Activated CD4-positive, alpha-beta T cell treated with anti-CD3 and anti-CD28 coated beads, Interleukin-2, amount 10 ng/mL, durations not matched to agents 24 days and 14 days (primary cell): Measurements from ENCODE around the gene TRIM39. TPM values are rescaled to one million over a fixed set of nuclear protein-coding genes. Genes with fewer than 3 reads are reported as not detected.

Experiments
- DNase-seq: peaks from one replicate; pipeline ENCODE4 v3.0.0; 2022
- H3K27ac Mint-ChIP-seq: one replicate; pipeline ENCODE4 v1.8.0; 2022; ENCODE audit warnings: mild to moderate bottlenecking, mixed read lengths
- H3K27me3 Mint-ChIP-seq: one replicate; pipeline ENCODE4 v1.8.0; 2022; ENCODE audit warnings: mixed read lengths
- H3K36me3 Mint-ChIP-seq: one replicate; pipeline ENCODE4 v1.8.0; 2022; ENCODE audit warnings: low read depth, mild to moderate bottlenecking, mixed read lengths
- H3K4me1 Mint-ChIP-seq: one replicate; pipeline ENCODE4 v1.8.0; 2021; ENCODE audit warnings: mixed read lengths
- H3K4me3 Mint-ChIP-seq: one replicate; pipeline ENCODE4 v1.8.0; 2022; ENCODE audit warnings: mild to moderate bottlenecking, moderate library complexity, mixed read lengths
- H3K9me3 Mint-ChIP-seq: one replicate; pipeline ENCODE4 v1.8.0; 2021; ENCODE audit warnings: mixed read lengths
- intact Hi-C: fragments of 100-400 bp; cut with micrococcal nuclease; formaldehyde crosslinking; loops from one replicate; pipeline ENCODE4 v1.15.1; 2023
- total RNA-seq: library from RNA; stranded (reverse); gene quantifications from 2 replicates; pipeline ENCODE4 v1.2.3, GENCODE V29; 2022

TRIM39 gene
- total RNA-seq, 1 donor from 2014 or later: 13.7 TPM

DNA sequence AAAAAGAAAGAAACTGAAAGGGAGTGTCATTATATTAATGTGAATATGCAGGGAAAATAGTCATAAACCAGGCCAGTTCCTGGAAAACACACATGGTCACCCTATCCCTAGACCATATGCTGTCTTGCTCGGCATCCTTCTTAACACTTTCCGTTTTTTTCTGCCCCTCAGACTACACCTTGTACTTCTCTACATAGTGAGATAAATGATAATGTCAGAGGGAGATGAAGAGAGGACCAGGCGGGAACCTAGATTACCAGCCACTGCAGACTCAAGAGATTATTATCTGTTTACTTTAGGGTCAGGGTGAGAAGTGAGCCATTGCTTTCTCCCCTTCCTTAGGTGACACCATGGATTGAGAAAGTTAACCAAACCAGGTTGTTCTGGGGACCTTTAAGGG is 14.5 kb downstream of the TRIM39 start:
- Mint-ChIP-seq H3K36me3 (peaks cover 55% of the 10 kb centered on the region), H3K4me1 (peaks cover 19% of the 10 kb centered on the region)
- intact Hi-C loops: no loop called here

DNA sequence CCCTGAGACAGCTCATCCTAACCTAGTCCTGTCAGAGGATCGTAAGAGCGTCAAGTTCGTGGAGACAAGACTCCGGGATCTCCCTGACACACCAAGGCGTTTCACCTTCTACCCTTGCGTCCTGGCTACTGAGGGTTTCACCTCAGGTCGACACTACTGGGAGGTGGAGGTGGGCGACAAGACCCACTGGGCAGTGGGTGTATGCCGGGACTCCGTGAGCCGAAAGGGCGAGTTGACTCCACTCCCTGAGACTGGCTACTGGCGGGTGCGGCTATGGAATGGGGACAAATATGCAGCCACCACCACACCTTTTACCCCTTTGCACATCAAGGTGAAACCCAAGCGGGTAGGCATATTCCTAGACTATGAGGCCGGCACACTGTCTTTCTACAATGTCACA is 15.0 kb downstream of the TRIM39 start:
- H3K27ac Mint-ChIP-seq: no peak overlapping the region
- H3K4me1 Mint-ChIP-seq: peaks cover 19% of the 10 kb centered on the region
- H3K9me3 Mint-ChIP-seq: no peaks in the 10 kb centered on the region
- no peak overlapping the region for H3K4me3 Mint-ChIP-seq
- H3K27me3 Mint-ChIP-seq: no peaks in the 10 kb centered on the region
- no peak for DNase-seq
- H3K36me3 Mint-ChIP-seq: peaks cover 54% of the 10 kb centered on the region
- intact Hi-C loops: no loop called here

More for the DNA sequence above, 14.5 kb downstream of the TRIM39 start:
- DNase-seq: no peak
- Mint-ChIP-seq H3K27ac (no peak overlapping the region), H3K9me3 (no peaks in the 10 kb centered on the region), H3K4me3 (no peak overlapping the region), H3K27me3 (no peaks in the 10 kb centered on the region)

DNA sequence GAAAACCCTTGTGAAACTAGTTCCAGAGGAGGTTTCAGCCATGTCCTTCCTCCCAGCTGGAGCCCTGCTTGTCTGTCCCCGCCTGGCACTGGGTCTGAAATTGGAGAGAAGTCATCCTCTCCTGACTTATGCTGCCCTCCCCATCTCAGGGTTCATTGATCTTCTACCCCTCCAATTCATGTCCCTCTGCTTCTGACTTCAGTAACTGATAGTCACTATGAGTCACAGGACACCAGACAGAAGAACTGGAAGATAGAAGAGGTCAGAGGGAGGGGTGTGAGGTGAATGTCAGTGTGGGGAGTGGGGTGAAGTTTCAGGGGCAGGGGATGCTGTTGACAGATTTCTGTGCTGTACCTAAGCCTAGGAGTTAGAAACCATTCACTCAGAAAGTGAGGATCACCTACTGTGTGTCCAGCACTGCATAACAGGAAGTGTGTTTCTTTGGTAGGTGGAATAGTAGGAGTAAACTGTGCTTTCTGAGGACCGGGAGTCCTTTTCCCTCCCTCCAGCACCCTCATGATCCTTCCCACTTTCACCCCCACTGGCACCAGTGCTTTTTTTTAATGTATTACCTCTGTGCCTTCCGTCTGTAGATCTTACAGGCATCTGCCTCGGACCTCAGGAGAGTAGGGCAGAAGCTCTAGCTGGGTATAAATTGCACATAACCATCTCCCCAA is 17.6 kb downstream of the TRIM39 start:
- peaks cover 48% of the 10 kb centered on the region for H3K36me3 Mint-ChIP-seq
- H3K4me1 Mint-ChIP-seq: peaks cover 21% of the 10 kb centered on the region
- intact Hi-C loops: no loop called here
- DNase-seq: no peak
- no peaks in the 10 kb centered on the region for H3K27me3 Mint-ChIP-seq
- H3K27ac Mint-ChIP-seq: no peak overlapping the region
- no peaks in the 10 kb centered on the region for H3K9me3 Mint-ChIP-seq
- H3K4me3 Mint-ChIP-seq: peak overlapping the region; percentile 90

GRCh38 chr6:30344868-30345671 is 18.3 kb downstream of the TRIM39 start, which contains the start of gene RPP21:
RPP21 (plus strand) TSS chr6:30345156; CDS start chr6:30345172, 16 bp downstream.
- Mint-ChIP-seq H3K27me3 (peaks cover 5% of the 10 kb centered on the region), H3K36me3 (peaks cover 42% of the 10 kb centered on the region), H3K4me3 (peak within 1 kb of the TSS; percentile 90), H3K4me1 (peaks cover 17% of the 10 kb centered on the region), H3K27ac (peak within 1 kb of the TSS; percentile 89), H3K9me3 (no peaks in the 10 kb centered on the region)
- DNase-seq: peak; percentile 97
- intact Hi-C loops: loop anchor here (1.0 to 5.0 kb wide), 2 partner anchors 19 to 133 kb away; partner anchors contain the start of genes TRIM26 and TRIM39

GRCh38 chr6:30345852-30346251 is 19.1 kb downstream of the TRIM39 start:
- Mint-ChIP-seq H3K27me3 (peaks cover 11% of the 10 kb centered on the region), H3K27ac (peak overlapping the region; percentile 52), H3K4me3 (peak overlapping the region; percentile 90), H3K9me3 (no peaks in the 10 kb centered on the region), H3K36me3 (peaks cover 34% of the 10 kb centered on the region), H3K4me1 (peaks cover 15% of the 10 kb centered on the region)
- no peak for DNase-seq
- intact Hi-C loops: loop anchor here (1.0 to 5.0 kb wide), 2 partner anchors 20 to 134 kb away; partner anchors contain the start of genes TRIM26 and TRIM39

- Mint-ChIP-seq H3K9me3 (no peaks in the 10 kb centered on the region), H3K4me3 (no peak overlapping the region), H3K27me3 (peaks cover 37% of the 10 kb centered on the region), H3K27ac (no peak overlapping the region), H3K4me1 (peaks cover 19% of the 10 kb centered on the region), H3K36me3 (peaks cover 17% of the 10 kb centered on the region)
- intact Hi-C loops: loop anchor here (5.0 kb wide), 1 partner anchor 137 kb away; the partner anchor contains the start of gene TRIM26
- no peak for DNase-seq
Measured at GRCh38 chr6:30348957-30349356, 22.2 kb downstream of the TRIM39 start.

DNA sequence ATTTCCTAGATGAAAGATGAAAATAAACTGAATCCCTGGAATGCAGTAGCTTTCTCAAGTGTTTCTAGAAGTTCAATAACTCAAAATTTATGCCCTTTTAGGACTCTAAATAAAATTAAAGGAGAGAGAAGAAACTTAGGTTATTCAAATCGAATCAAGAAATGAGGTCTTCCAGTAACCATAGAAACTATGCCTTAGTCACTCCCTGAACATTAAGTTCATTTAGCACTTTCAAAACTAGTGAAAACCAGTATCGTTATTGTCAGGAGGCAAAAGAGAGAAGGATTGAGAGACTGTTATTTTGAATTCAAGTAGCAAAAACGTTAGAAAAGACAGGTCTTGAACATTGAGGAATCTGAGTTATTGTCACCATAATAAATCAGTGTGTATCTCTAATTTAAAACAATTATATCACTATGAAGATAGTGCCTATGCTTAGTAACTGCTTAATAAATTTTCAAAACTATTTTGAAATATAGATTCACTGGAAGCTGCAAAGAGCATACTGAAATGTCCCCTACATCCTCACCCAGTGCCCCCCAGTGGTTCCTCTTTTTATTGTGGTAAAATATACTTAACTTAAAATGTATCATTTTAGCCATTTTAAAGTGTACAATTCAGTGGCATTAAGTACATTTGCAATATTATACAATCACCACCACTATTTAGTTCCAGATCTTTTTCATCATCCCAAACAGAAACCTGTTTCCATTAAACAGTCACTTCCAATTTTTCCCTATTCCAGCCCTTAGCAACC is 22.9 kb downstream of the TRIM39 start:
- Mint-ChIP-seq H3K4me3 (no peak overlapping the region), H3K4me1 (peaks cover 18% of the 10 kb centered on the region), H3K27me3 (peaks cover 43% of the 10 kb centered on the region), H3K27ac (no peak overlapping the region), H3K36me3 (peaks cover 17% of the 10 kb centered on the region), H3K9me3 (no peaks in the 10 kb centered on the region)
- intact Hi-C loops: loop anchor here (5.0 kb wide), 1 partner anchor 137 kb away; the partner anchor contains the start of gene TRIM26
- DNase-seq: no peak

DNA sequence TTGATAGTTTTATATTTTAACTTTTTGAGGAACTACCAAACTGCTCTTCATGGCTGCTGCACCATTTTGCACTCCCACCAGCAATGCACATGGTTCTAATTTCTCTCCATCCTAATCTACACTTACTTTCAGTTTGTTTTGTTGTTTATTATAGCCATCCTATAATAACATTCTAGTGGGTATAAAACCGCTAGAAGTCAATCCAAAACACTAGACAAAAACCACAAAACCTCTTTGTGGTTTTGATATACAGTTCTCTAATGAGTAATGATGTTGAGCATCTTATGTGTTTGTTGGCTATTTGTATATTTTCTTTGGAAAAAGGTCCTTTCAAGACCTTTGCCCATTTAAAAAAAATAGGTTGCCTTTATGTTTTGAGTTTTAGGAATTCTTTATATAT is 23.8 kb downstream of the TRIM39 start:
- Mint-ChIP-seq H3K36me3 (peaks cover 16% of the 10 kb centered on the region), H3K27ac (no peak overlapping the region), H3K9me3 (no peaks in the 10 kb centered on the region), H3K4me3 (no peak overlapping the region), H3K4me1 (peaks cover 16% of the 10 kb centered on the region), H3K27me3 (peaks cover 52% of the 10 kb centered on the region)
- no peak for DNase-seq
- intact Hi-C loops: no loop called here

GRCh38 chr6:30352550-30352949 is 25.8 kb downstream of the TRIM39 start:
- H3K27me3 Mint-ChIP-seq: peaks cover 63% of the 10 kb centered on the region
- H3K27ac Mint-ChIP-seq: no peak overlapping the region
- peaks cover 2% of the 10 kb centered on the region for H3K36me3 Mint-ChIP-seq
- DNase-seq: no peak
- H3K9me3 Mint-ChIP-seq: no peaks in the 10 kb centered on the region
- no peak overlapping the region for H3K4me3 Mint-ChIP-seq
- peaks cover 12% of the 10 kb centered on the region for H3K4me1 Mint-ChIP-seq
- intact Hi-C loops: no loop called here

GRCh38 chr6:30355281-30355680 is 28.6 kb downstream of the TRIM39 start:
- intact Hi-C loops: loop anchor here (5.0 kb wide), 1 partner anchor 97 kb away; no protein-coding TSS in a partner anchor
- H3K36me3 Mint-ChIP-seq: no peaks in the 10 kb centered on the region
- peaks cover 77% of the 10 kb centered on the region for H3K27me3 Mint-ChIP-seq
- no peak for DNase-seq
- peaks cover 14% of the 10 kb centered on the region for H3K4me1 Mint-ChIP-seq
- H3K27ac Mint-ChIP-seq: no peak overlapping the region
- H3K9me3 Mint-ChIP-seq: no peaks in the 10 kb centered on the region
- no peak overlapping the region for H3K4me3 Mint-ChIP-seq

- intact Hi-C loops: loop anchor here (5.0 kb wide), 1 partner anchor 96 kb away; no protein-coding TSS in a partner anchor
- H3K4me1 Mint-ChIP-seq: peaks cover 8% of the 10 kb centered on the region
- no peak overlapping the region for H3K27ac Mint-ChIP-seq
- H3K36me3 Mint-ChIP-seq: no peaks in the 10 kb centered on the region
- no peaks in the 10 kb centered on the region for H3K9me3 Mint-ChIP-seq
- DNase-seq: no peak
- peaks cover 78% of the 10 kb centered on the region for H3K27me3 Mint-ChIP-seq
- no peak overlapping the region for H3K4me3 Mint-ChIP-seq
Measured at GRCh38 chr6:30356536-30356935, 29.8 kb downstream of the TRIM39 start.

- peak; percentile 84 for DNase-seq
- intact Hi-C loops: loop anchor here (1.0 to 5.0 kb wide), 2 partner anchors 39 to 94 kb away; no protein-coding TSS in a partner anchor
- H3K4me3 Mint-ChIP-seq: peak overlapping the region; percentile 87
- H3K27ac Mint-ChIP-seq: no peak overlapping the region
- peaks cover 75% of the 10 kb centered on the region for H3K27me3 Mint-ChIP-seq
- no peaks in the 10 kb centered on the region for H3K9me3 Mint-ChIP-seq
- H3K36me3 Mint-ChIP-seq: no peaks in the 10 kb centered on the region
- peaks cover 7% of the 10 kb centered on the region for H3K4me1 Mint-ChIP-seq
Measured at GRCh38 chr6:30357678-30358540, 31.2 kb downstream of the TRIM39 start.
